Adrenal gland (tissue), 12 donors: ENCODE measurements around the gene FABP6. TPM values are rescaled to one million over a fixed set of nuclear protein-coding genes. Genes with fewer than 3 reads are reported as not detected.
A peak's percentile ranks its signal among the peaks of the same experiment; 100 is the strongest.

Source experiments
- DNase-seq, 7 donors: peaks; one replicate each; pipeline ENCODE4 v3.0.0-alpha.2; 2019 to 2020
- H3K27ac ChIP-seq, 5 donors: fragments of 200-600 bp; sonication (generic) in 4 of 5; 1 replicate in 3 of 5; 2 replicates in 2 of 5; pipeline versions ENCODE4 v1.5.1 to v1.8.0; 2016 to 2020; ENCODE audit warnings: mild to moderate bottlenecking in 1 of 5
- H3K27me3 ChIP-seq: fragments of 200-600 bp; 2 replicates; pipeline ENCODE4 v1.8.0; 2021
- H3K36me3 ChIP-seq, 2 donors: fragments of 200-600 bp; replicated peaks in 1 of 2; 1 replicate in 1 of 2; 2 replicates in 1 of 2; pipeline versions ENCODE4 v1.5.1 to v1.8.0; 2018 to 2022
- H3K4me1 ChIP-seq, 2 donors: fragments of 200-600 bp; replicated peaks in 1 of 2; 1 replicate in 1 of 2; 2 replicates in 1 of 2; pipeline versions ENCODE4 v1.5.1 to v1.8.0; 2018 to 2021
- H3K4me3 ChIP-seq, 4 donors: fragments of 200-600 bp; sonication (generic) in 3 of 4; one replicate each; pipeline ENCODE4 v1.5.1; 2016 to 2018
- H3K9me3 ChIP-seq, 3 donors: fragments of 200-600 bp; sonication (generic) in 1 of 3; replicated peaks in 1 of 3; 1 replicate in 2 of 3; 2 replicates in 1 of 3; pipeline versions ENCODE4 v1.5.1 to v1.8.0; 2016 to 2021
- CTCF ChIP-seq, 6 experiments: fragments of 450-650 bp in 4 of 6; fragments of 200-600 bp in 2 of 6; sonication (generic) in 1 of 6; IDR thresholded peaks; 1 replicate in 5 of 6; 2 replicates in 1 of 6; pipeline versions ENCODE4 v1.5.1 to v1.8.0; 2016 to 2021; ENCODE audit warnings: antibody characterized with exemption in 6 of 6, mild to moderate bottlenecking in 2 of 6, moderate library complexity in 1 of 6
- POLR2A ChIP-seq, 2 donors: fragments of 450-650 bp; IDR thresholded peaks; one replicate each; pipeline ENCODE4 v1.6.1; 2017; ENCODE audit warnings: antibody characterized with exemption in 2 of 2, mild to moderate bottlenecking in 2 of 2, moderate library complexity in 1 of 2
- WGBS, 4 donors: extraction: QIAGEN DNeasy Blood & Tissue Kit in 2 of 4; methylation state at CpG; one replicate each; pipeline versions ENCODE4 v1.1.5 to v1.1.7; 2013 to 2017; 5-methylcytosine and 5-hydroxymethylcytosine counted together
- intact Hi-C, 2 donors: fragments of 100-400 bp; cut with DNase I; formaldehyde crosslinking; loops; one replicate each; pipeline versions ENCODE4 v1.14.1 to v1.15.0; 2022 to 2023
- polyA plus RNA-seq, 3 donors: library from polyadenylated mRNA; stranded (reverse); fragments of 200-250 nt in 2 of 3; fragments of 350-450 nt in 1 of 3; fragmentation: Illumina TruSeq in 1 of 3; extraction: RNeasy Lipid Tissue Mini Kit (QIAGEN cat#74804) in 1 of 3; gene quantifications; one replicate each; pipeline ENCODE4 v1.2.3, GENCODE V29; 2013 to 2014
- total RNA-seq, 9 donors: library from RNA; depleted of rRNA in 4 of 9; stranded (reverse); fragments of >200 nt in 4 of 9; fragments of 120-200 nt in 1 of 9; fragmentation: NEBNext Ultra II Directional in 1 of 9; extraction: Animal tissue kit (Norgen Biotek cat#: 25700) in 1 of 9; gene quantifications; one replicate each; pipeline versions ENCODE4 v1.1.0 to v1.2.4, GENCODE V29; 2013 to 2023
- donor health status: healthy with polysubstance abuse.
- donor health status: Bipolar disorder and iron deficiency.
- donor health status: DM: yes; HTN: yes; CAD: no.
- donor health status: DM: no; HTN: no; CAD: no.
- donor health status: DM: no; HTN: no; CAD: no.
- donor health status: DM: yes; HTN: yes; CAD: no.

Gene FABP6
- total and polyA plus RNA-seq, 12 donors, result 0.39 to 29.4 (median 9.4) TPM; not detected in 1

DNA sequence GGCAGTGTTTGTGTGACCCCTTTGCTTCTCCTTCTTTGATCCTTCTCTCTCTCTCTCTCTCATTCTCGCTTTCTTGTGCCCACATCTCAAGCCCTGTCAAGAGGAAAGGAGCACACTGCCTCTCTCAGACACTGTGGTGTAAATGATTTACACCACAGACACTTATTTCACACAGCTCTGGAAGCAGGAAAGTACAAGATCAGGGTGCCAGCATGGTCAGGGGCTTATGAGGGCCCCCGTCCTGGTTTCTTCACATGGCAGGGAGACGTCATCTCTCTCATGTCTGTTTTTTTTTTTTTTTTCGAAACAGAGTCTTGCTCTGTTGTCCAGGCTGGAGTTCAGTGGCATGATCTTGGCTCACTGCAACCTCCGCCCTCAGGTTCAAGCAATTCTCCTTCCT is 6.4 kb downstream of the FABP6 start:
- Histone ChIP-seq H3K27me3 (no peaks in the 10 kb centered on the region), H3K4me1 (peaks cover 4 to 12% of the 10 kb centered on the region in 2 donors), H3K27ac (no peak overlapping the region), H3K36me3 (no peaks in the 10 kb centered on the region), H3K9me3 (no peaks in the 10 kb centered on the region), H3K4me3 (no peak overlapping the region)
- WGBS, 4 donors, result 93 to 97% (median 95%) methylated on average over 5 of the region's 5 CpGs
- no peak for TF ChIP-seq CTCF (IDR thresholded peaks at IDR 0.05)
- TF ChIP-seq POLR2A (IDR thresholded peaks at IDR 0.05), result no peak
- intact Hi-C loops, result no loop called here
- DNase-seq, result no peak

DNA sequence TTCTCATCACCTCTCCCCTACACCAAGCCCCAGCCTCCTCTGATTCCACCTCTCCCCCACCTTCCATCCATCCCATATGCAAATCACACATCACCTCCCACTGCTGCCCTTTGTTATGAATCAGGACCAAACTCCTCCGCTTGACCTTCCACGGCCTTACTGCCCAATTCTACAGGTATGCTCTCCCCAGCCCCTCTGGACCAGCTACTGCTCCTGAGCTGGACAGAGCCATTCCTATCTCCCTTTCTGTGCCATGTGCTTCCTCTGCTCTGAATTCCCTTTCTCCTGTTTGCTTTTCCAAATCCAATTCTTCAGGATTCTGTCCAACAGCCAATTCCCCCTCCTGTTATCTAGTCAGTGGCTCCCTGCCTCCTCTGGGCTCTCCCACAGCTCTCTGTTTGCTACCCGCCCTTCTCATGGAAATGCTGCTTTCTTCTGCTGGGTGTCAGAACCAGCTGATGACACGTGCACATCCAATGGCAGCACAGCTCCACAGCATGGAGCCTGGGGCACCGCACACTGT is 8.3 kb downstream of the FABP6 start:
- intact Hi-C loops, result no loop called here
- H3K4me3 ChIP-seq, result no peak overlapping the region
- H3K9me3 ChIP-seq, result no peaks in the 10 kb centered on the region
- H3K27me3 ChIP-seq, result no peaks in the 10 kb centered on the region
- TF ChIP-seq CTCF (IDR thresholded peaks at IDR 0.05) (no peak), POLR2A (IDR thresholded peaks at IDR 0.05) (no peak)
- DNase-seq, result no peak
- 77 to 84% (median 81%) methylated on average over 5 of the region's 5 CpGs for WGBS, 4 donors
- H3K36me3 ChIP-seq, result no peaks in the 10 kb centered on the region
- no peak overlapping the region for H3K27ac ChIP-seq
- H3K4me1 ChIP-seq, result peaks cover 3 to 4% of the 10 kb centered on the region in 2 donors

GRCh38 chr5:160240350-160240749 is 11.0 kb downstream of the FABP6 start:
- Histone ChIP-seq H3K27ac (peak overlapping the region in 2 of 5 donors; percentile 13 to 19), H3K36me3 (no peaks in the 10 kb centered on the region), H3K4me1 (peaks cover 3 to 4% of the 10 kb centered on the region in 2 donors), H3K9me3 (no peaks in the 10 kb centered on the region), H3K4me3 (no peak overlapping the region), H3K27me3 (no peaks in the 10 kb centered on the region)
- DNase-seq, result no peak
- intact Hi-C loops, result no loop called here
- 19 to 38% (median 28%) methylated on average over 3 of the region's 3 CpGs for WGBS, 4 donors
- TF ChIP-seq CTCF (IDR thresholded peaks at IDR 0.05), result no peak
- no peak for TF ChIP-seq POLR2A (IDR thresholded peaks at IDR 0.05)

- TF ChIP-seq POLR2A (IDR thresholded peaks at IDR 0.05), result no peak
- TF ChIP-seq CTCF (IDR thresholded peaks at IDR 0.05), result no peak
- Histone ChIP-seq H3K36me3 (no peaks in the 10 kb centered on the region), H3K4me1 (peaks cover 3 to 4% of the 10 kb centered on the region in 2 donors), H3K27me3 (no peaks in the 10 kb centered on the region), H3K27ac (no peak overlapping the region), H3K4me3 (no peak overlapping the region), H3K9me3 (no peaks in the 10 kb centered on the region)
- DNase-seq, result no peak
- 60 to 78% (median 71%) methylated on average over 3 of the region's 3 CpGs for WGBS, 4 donors
- intact Hi-C loops, result no loop called here
Measured at GRCh38 chr5:160242145-160242544, 12.8 kb downstream of the FABP6 start.
